Gastrocnemius medialis (tissue), 4 donors: ENCODE data around the gene C7orf25. TPM values are rescaled to one million over a fixed set of nuclear protein-coding genes. Genes with fewer than 3 reads are reported as not detected.

Source experiments
- ATAC-seq, 2 donors: fragments of 150-250 bp; one replicate each; pipeline ENCODE4 v1.9.1; 2016
- DNase-seq, 2 donors: peaks; one replicate each; pipeline ENCODE4 v3.0.0-alpha.2; 2019
- H3K27ac ChIP-seq, 4 donors: fragments of 200-600 bp; sonication (generic); 1 replicate in 1 of 4; 2 replicates in 3 of 4; pipeline ENCODE4 v1.5.1; 2016 to 2018; ENCODE audit warnings: mild to moderate bottlenecking in 2 of 4, moderate library complexity in 1 of 4
- H3K27me3 ChIP-seq, 3 donors: fragments of 200-600 bp; sonication (generic) in 2 of 3; 1 replicate in 1 of 3; 2 replicates in 2 of 3; pipeline versions ENCODE4 v1.5.1 to v1.6.0; 2016 to 2019; ENCODE audit warnings: mild to moderate bottlenecking in 1 of 3, moderate library complexity in 1 of 3
- H3K36me3 ChIP-seq, 2 donors: fragments of 200-600 bp; sonication (generic) in 1 of 2; one replicate each; pipeline ENCODE4 v1.5.1; 2017 to 2018
- H3K4me1 ChIP-seq, 2 donors: fragments of 200-600 bp; sonication (generic) in 1 of 2; one replicate each; pipeline ENCODE4 v1.5.1; 2016 to 2017; ENCODE audit warnings: mild to moderate bottlenecking in 2 of 2
- H3K4me3 ChIP-seq, 4 donors: fragments of 200-600 bp; sonication (generic) in 3 of 4; 1 replicate in 1 of 4; 2 replicates in 3 of 4; pipeline ENCODE4 v1.5.1; 2016 to 2019; ENCODE audit warnings: mild to moderate bottlenecking in 2 of 4
- H3K9me3 ChIP-seq, 3 donors: fragments of 200-600 bp; sonication (generic) in 2 of 3; 1 replicate in 1 of 3; 2 replicates in 2 of 3; pipeline ENCODE4 v1.5.1; 2016 to 2019
- POLR2A ChIP-seq, 2 donors: fragments of 450-650 bp; IDR thresholded peaks; one replicate each; pipeline ENCODE4 v1.6.1; 2017; ENCODE audit warnings: antibody characterized with exemption in 2 of 2, mild to moderate bottlenecking in 2 of 2, moderate library complexity in 2 of 2
- in situ Hi-C, 4 donors: fragments of 200-750 bp; cut with MboI; loops; one replicate each; pipeline versions ENCODE4 v1.15.0 to v1.8.0; 2017; ENCODE audit warnings: low sequenced_read_pairs in 4 of 4
- intact Hi-C: fragments of 100-400 bp; cut with DNase I; formaldehyde crosslinking; loops from one replicate; pipeline ENCODE4 v1.15.1; 2023; ENCODE audit warnings: low total_unique reads
- total RNA-seq, 4 donors: library from RNA; depleted of rRNA; stranded (reverse); fragments of >200 nt; gene quantifications; one replicate each; pipeline versions ENCODE4 v1.1.0 to v1.2.3, GENCODE V29; 2016
- TF ChIP-seq, protein P1 (sequence below), 5 experiments: fragments of 450-650 bp in 3 of 5; fragments of 200-600 bp in 2 of 5; sonication (generic) in 2 of 5; IDR thresholded peaks in 4 of 5; conservative IDR thresholded peaks in 1 of 5; 1 replicate in 4 of 5; 2 replicates in 1 of 5; pipeline ENCODE4 v1.5.1; 2016 to 2019; ENCODE audit warnings: antibody characterized with exemption in 5 of 5, mild to moderate bottlenecking in 3 of 5, moderate library complexity in 3 of 5

The C7orf25 gene
- total RNA-seq, 4 donors from 2014 or later = 4.6 to 13.5 (median 8.0) TPM

DNA sequence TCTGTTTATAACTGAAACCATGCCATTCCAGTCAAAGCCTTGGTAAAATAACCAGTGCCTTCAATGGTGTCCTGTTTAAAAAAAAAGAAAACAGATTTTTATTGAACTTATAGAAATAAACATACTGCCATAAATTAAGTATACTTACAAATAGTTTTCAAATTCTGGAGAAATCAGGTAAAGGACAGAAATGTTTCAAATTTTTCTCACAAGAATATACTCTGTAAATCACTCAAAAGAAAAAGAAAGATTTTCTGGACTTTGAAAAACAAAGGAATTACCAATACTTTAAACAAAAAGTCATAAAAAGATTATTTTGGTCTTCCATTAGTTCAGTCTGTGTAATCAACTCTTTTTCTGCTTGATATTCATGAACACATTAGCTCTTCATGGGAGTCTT, 44.2 kb upstream of the C7orf25 start:
- no peaks in the 10 kb centered on the region for H3K27me3 ChIP-seq
- H3K4me3 ChIP-seq = no peak overlapping the region
- H3K4me1 ChIP-seq = no peaks in the 10 kb centered on the region
- in situ Hi-C loops = no loop called here
- H3K9me3 ChIP-seq = peaks cover 0 to 3% (median 0%) of the 10 kb centered on the region in 3 donors
- no peak for DNase-seq
- intact Hi-C loops = no loop called here
- H3K27ac ChIP-seq = no peak overlapping the region
- no peak for TF ChIP-seq POLR2A (IDR thresholded peaks at IDR 0.05)
- TF ChIP-seq, protein P1, sequence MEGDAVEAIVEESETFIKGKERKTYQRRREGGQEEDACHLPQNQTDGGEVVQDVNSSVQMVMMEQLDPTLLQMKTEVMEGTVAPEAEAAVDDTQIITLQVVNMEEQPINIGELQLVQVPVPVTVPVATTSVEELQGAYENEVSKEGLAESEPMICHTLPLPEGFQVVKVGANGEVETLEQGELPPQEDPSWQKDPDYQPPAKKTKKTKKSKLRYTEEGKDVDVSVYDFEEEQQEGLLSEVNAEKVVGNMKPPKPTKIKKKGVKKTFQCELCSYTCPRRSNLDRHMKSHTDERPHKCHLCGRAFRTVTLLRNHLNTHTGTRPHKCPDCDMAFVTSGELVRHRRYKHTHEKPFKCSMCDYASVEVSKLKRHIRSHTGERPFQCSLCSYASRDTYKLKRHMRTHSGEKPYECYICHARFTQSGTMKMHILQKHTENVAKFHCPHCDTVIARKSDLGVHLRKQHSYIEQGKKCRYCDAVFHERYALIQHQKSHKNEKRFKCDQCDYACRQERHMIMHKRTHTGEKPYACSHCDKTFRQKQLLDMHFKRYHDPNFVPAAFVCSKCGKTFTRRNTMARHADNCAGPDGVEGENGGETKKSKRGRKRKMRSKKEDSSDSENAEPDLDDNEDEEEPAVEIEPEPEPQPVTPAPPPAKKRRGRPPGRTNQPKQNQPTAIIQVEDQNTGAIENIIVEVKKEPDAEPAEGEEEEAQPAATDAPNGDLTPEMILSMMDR (IDR thresholded peaks at IDR 0.05 in 4 of 5, conservative IDR thresholded peaks at IDR 0.05 in 1 of 5) = no peak
- no peaks in the 10 kb centered on the region for H3K36me3 ChIP-seq
- ATAC-seq = no peak

GRCh38 chr7:42953994-42954393, 42.1 kb upstream of the C7orf25 start:
- TF ChIP-seq POLR2A (IDR thresholded peaks at IDR 0.05) = no peak
- TF ChIP-seq, protein P1 (IDR thresholded peaks at IDR 0.05 in 4 of 5, conservative IDR thresholded peaks at IDR 0.05 in 1 of 5) = no peak
- Histone ChIP-seq H3K4me3 (no peak overlapping the region), H3K4me1 (no peaks in the 10 kb centered on the region), H3K9me3 (peaks cover 0 to 3% (median 0%) of the 10 kb centered on the region in 3 donors), H3K27me3 (no peaks in the 10 kb centered on the region), H3K36me3 (no peaks in the 10 kb centered on the region), H3K27ac (no peak overlapping the region)
- in situ Hi-C loops = no loop called here
- DNase-seq = no peak
- intact Hi-C loops = no loop called here
- ATAC-seq = no peak

DNA sequence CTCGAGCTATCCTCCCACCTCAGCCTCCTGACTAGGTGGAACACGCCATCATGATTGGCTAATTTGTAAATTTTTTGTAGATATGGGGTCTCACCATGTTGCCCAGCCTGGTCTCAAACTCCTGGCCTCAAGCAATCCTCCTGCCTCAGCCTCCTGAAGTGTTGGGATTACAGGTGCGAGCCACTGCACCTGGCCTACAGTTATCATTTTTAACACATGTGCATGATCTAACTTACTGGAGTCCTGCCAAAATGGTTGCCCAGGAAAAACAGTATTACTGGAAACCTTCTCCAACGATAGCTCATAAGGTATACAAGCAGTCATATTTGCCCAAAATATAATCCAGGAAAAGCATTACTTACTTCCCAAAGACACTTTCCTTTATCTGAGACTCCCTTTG, 40.5 kb upstream of the C7orf25 start:
- intact Hi-C loops (no loop called here), in situ Hi-C loops (no loop called here)
- Histone ChIP-seq H3K4me3 (no peak overlapping the region), H3K36me3 (no peaks in the 10 kb centered on the region), H3K4me1 (no peaks in the 10 kb centered on the region), H3K27ac (no peak overlapping the region), H3K9me3 (peaks cover 0 to 3% (median 0%) of the 10 kb centered on the region in 3 donors), H3K27me3 (no peaks in the 10 kb centered on the region)
- no peak for DNase-seq
- no peak for ATAC-seq
- no peak for TF ChIP-seq POLR2A (IDR thresholded peaks at IDR 0.05)
- TF ChIP-seq, protein P1 (IDR thresholded peaks at IDR 0.05 in 4 of 5, conservative IDR thresholded peaks at IDR 0.05 in 1 of 5) = no peak

DNA sequence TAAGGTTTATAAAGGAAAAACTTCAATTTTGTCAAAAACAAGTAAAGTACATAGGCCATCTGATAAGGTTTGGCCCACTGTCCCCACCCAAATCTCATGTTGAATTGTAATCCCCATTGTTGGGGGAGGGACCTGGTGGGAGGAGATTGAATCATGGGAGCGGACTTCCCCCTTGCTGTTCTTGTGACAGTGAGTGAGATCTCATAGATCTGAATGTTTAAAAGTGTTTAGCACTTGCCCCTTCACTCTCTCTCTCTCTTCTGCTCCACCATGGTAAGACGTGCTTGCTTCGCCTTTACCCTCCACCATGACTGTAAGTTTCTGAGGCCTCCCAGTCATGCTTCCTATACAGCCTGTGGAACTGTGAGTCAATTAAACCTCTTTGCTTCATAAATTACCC, 38.5 kb upstream of the C7orf25 start:
- Histone ChIP-seq H3K36me3 (no peaks in the 10 kb centered on the region), H3K9me3 (no peaks in the 10 kb centered on the region), H3K4me3 (no peak overlapping the region), H3K27me3 (no peaks in the 10 kb centered on the region), H3K4me1 (no peaks in the 10 kb centered on the region), H3K27ac (no peak overlapping the region)
- no peak for TF ChIP-seq POLR2A (IDR thresholded peaks at IDR 0.05)
- TF ChIP-seq, protein P1 (IDR thresholded peaks at IDR 0.05 in 4 of 5, conservative IDR thresholded peaks at IDR 0.05 in 1 of 5) = no peak
- DNase-seq (no peak), ATAC-seq (no peak)
- in situ Hi-C loops = no loop called here
- intact Hi-C loops = no loop called here

GRCh38 chr7:42947521-42947920, 35.7 kb upstream of the C7orf25 start:
- Histone ChIP-seq H3K27me3 (no peaks in the 10 kb centered on the region), H3K36me3 (no peaks in the 10 kb centered on the region), H3K27ac (no peak overlapping the region), H3K4me3 (no peak overlapping the region), H3K4me1 (no peaks in the 10 kb centered on the region), H3K9me3 (no peaks in the 10 kb centered on the region)
- DNase-seq (no peak), ATAC-seq (no peak)
- in situ Hi-C loops (loop anchor here in 2 of 4 donors (25.0 kb wide), 3 partner anchors 515 to 890 kb away; no protein-coding TSS in a partner anchor), intact Hi-C loops (no loop called here)
- no peak for TF ChIP-seq POLR2A (IDR thresholded peaks at IDR 0.05)
- TF ChIP-seq, protein P1 (IDR thresholded peaks at IDR 0.05 in 4 of 5, conservative IDR thresholded peaks at IDR 0.05 in 1 of 5) = no peak
